Gastrocnemius medialis (tissue), 4 donors: Measurements from ENCODE around the gene EPHB2.

Experiments
- CTCF ChIP-seq, 5 experiments: fragments of 450-650 bp in 3 of 5; fragments of 200-600 bp in 2 of 5; sonication (generic) in 2 of 5; IDR thresholded peaks in 4 of 5; conservative IDR thresholded peaks in 1 of 5; 1 replicate in 4 of 5; 2 replicates in 1 of 5; pipeline ENCODE4 v1.5.1; 2016 to 2019; ENCODE audit warnings: antibody characterized with exemption in 5 of 5, mild to moderate bottlenecking in 3 of 5, moderate library complexity in 3 of 5
- POLR2A ChIP-seq, 2 donors: fragments of 450-650 bp; IDR thresholded peaks; one replicate each; pipeline ENCODE4 v1.6.1; 2017; ENCODE audit warnings: antibody characterized with exemption in 2 of 2, mild to moderate bottlenecking in 2 of 2, moderate library complexity in 2 of 2

GRCh38 chr1:22921452-22922126 lies 210.9 kb downstream of the EPHB2 start:
- TF ChIP-seq POLR2A (IDR thresholded peaks at IDR 0.05) (no peak), CTCF (IDR thresholded peaks at IDR 0.05 in 4 of 5, conservative IDR thresholded peaks at IDR 0.05 in 1 of 5) (no peak)
